GM12878 (cell line): Measurements from ENCODE around the gene ALOX12B. TPM values are rescaled to one million over a fixed set of nuclear protein-coding genes. Genes with fewer than 3 reads are reported as not detected.

Source experiments
- ATAC-seq: fragments of 200-7000 bp; cut with Tn5 transposase; 3 replicates; pipeline ENCODE4 v1.9.1; 2020; ENCODE audit warnings: mild to moderate bottlenecking, moderate library complexity
- BruUV-seq: library from RNA; stranded (reverse); fragments of 400-500 nt; replicated peaks from 2 replicates; lab custom pipeline; 2021; lab: Mats Ljungman, UMichigan
- CTCF ChIA-PET: fragments of 300-600 bp; sonication (Branson Sonifier 250); formaldehyde crosslinking; extraction: SDS; loops from one replicate; lab custom pipeline; 2021; ENCODE audit warnings: inconsistent platforms; lab: Yijun Ruan, JAX
- POLR2A ChIA-PET: fragments of 350-600 bp; formaldehyde crosslinking; extraction: SDS; loops from one replicate; lab custom pipeline; 2021; ENCODE audit warnings: inconsistent platforms; lab: Charles Lee
- RAD21 ChIA-PET: fragments of 300-600 bp; sonication (Branson Sonifier 250); formaldehyde crosslinking; loops from one replicate; lab custom pipeline; 2023; ENCODE audit warnings: antibody characterized with exemption; ENCODE audit not compliant: unreplicated experiment; lab: Charles Lee
- SMC1A ChIA-PET: fragments of 300-600 bp; sonication (Branson Sonifier 250); formaldehyde crosslinking; loops from one replicate; lab custom pipeline; 2023; ENCODE audit not compliant: unreplicated experiment, uncharacterized antibody; lab: Charles Lee
- DNase-seq: peaks from one replicate; pipeline ENCODE4 v3.0.0-alpha.2; 2011; ENCODE audit warnings: low read depth, low spot score
- FAIRE-seq: peaks from 3 replicates; lab custom pipeline; 2011; peaks lifted over from hg19 to GRCh38; lab: Jason Lieb, UNC
- H2AFZ ChIP-seq: 2 replicates; pipeline ENCODE4 v1.6.0; 2011; ENCODE audit warnings: low read depth, low read length, control low read depth; ENCODE audit not compliant: control insufficient read depth
- H3K27ac ChIP-seq: 2 replicates; pipeline ENCODE4 v1.5.1; 2011; ENCODE audit warnings: control low read depth; ENCODE audit not compliant: control insufficient read depth, insufficient read depth
- H3K27me3 ChIP-seq, 2 experiments: replicated peaks in 1 of 2; 2 replicates each; pipeline versions ENCODE4 v1.6.0 to v1.6.1; 2011; ENCODE audit warnings: low read length in 1 of 2; ENCODE audit not compliant: control insufficient read depth in 2 of 2, insufficient read depth in 2 of 2
- H3K36me3 ChIP-seq, 2 experiments: 2 replicates each; pipeline ENCODE4 v1.5.1; 2011; ENCODE audit warnings: low read length in 1 of 2; ENCODE audit not compliant: control insufficient read depth in 2 of 2, insufficient read depth in 2 of 2
- H3K4me1 ChIP-seq: 2 replicates; pipeline ENCODE4 v1.6.1; 2011; ENCODE audit warnings: mild to moderate bottlenecking, low read length, moderate library complexity, mixed read lengths; ENCODE audit not compliant: control insufficient read depth, insufficient read depth
- H3K4me2 ChIP-seq: 2 replicates; pipeline ENCODE4 v1.6.0; 2011; ENCODE audit warnings: control low read depth; ENCODE audit not compliant: control insufficient read depth, insufficient read depth
- H3K4me3 ChIP-seq: fragments of 200-600 bp; sonication (generic); 2 replicates; pipeline ENCODE4 v1.5.1; 2016
- H3K79me2 ChIP-seq: 2 replicates; pipeline ENCODE4 v1.6.0; 2011; ENCODE audit warnings: low read length; ENCODE audit not compliant: control insufficient read depth, insufficient read depth
- H3K9ac ChIP-seq: 2 replicates; pipeline ENCODE4 v1.8.0; 2011; ENCODE audit warnings: low read length, control low read depth, mixed read lengths; ENCODE audit not compliant: control insufficient read depth, insufficient read depth
- H3K9me3 ChIP-seq: replicated peaks from 3 replicates; pipeline ENCODE4 v1.5.1; 2011; ENCODE audit warnings: mild to moderate bottlenecking, low read length; ENCODE audit not compliant: control insufficient read depth, insufficient read depth
- H4K20me1 ChIP-seq: 2 replicates; pipeline ENCODE4 v1.6.0; 2011; ENCODE audit not compliant: control insufficient read depth, insufficient read depth
- BRCA1 ChIP-seq: IDR thresholded peaks from 2 replicates; pipeline ENCODE4 v1.6.1; 2011; ENCODE audit warnings: low read depth, low read length, improper control_type of control experiment
- CBX3 ChIP-seq: fragments of 200-600 bp; sonication (generic); IDR thresholded peaks from 2 replicates; pipeline ENCODE4 v1.6.1; 2016; ENCODE audit warnings: low read depth, borderline replicate concordance
- ETV6 ChIP-seq, 2 experiments: fragments of 450-650 bp in 1 of 2; IDR thresholded peaks in 1 of 2; conservative IDR thresholded peaks in 1 of 2; 2 replicates each; pipeline ENCODE4 v1.6.1; 2014; ENCODE audit warnings: antibody characterized with exemption in 1 of 2, borderline replicate concordance in 1 of 2, low read depth in 1 of 2, mild to moderate bottlenecking in 1 of 2, moderate library complexity in 1 of 2
- MEF2B ChIP-seq: fragments of 450-650 bp; IDR thresholded peaks from 2 replicates; pipeline ENCODE4 v1.6.1; 2018; ENCODE audit warnings: mild to moderate bottlenecking, moderate library complexity; ENCODE audit not compliant: partially characterized antibody, poor library complexity, severe bottlenecking
- PRDM15 ChIP-seq: fragments of 450-650 bp; formaldehyde crosslinking; IDR thresholded peaks from 2 replicates; pipeline ENCODE4 v1.4.0; 2020; ENCODE audit warnings: mild to moderate bottlenecking, moderate library complexity
- SP1 ChIP-seq: IDR thresholded peaks from one replicate; pipeline ENCODE4 v1.6.1; 2011; ENCODE audit warnings: low read depth, low read length
- YY1 ChIP-seq: IDR thresholded peaks from 2 replicates; pipeline ENCODE4 v1.6.1; 2011; ENCODE audit warnings: low read depth, mild to moderate bottlenecking, low read length
- WGBS: methylation state at CpG from one replicate; pipeline ENCODE4 v1.1.6; 2016; ENCODE audit warnings: low lambda C conversion rate; ENCODE audit not compliant: insufficient replicate concordance, insufficient coverage; ENCODE audit errors: missing lambda C conversion rate; 5-methylcytosine and 5-hydroxymethylcytosine counted together
- in situ Hi-C: fragments of 300-500 bp; cut with MboI; formaldehyde crosslinking; loops from 9 replicates; pipeline ENCODE4 v1.14.3; 2018; ENCODE audit warnings: mixed read lengths
- intact Hi-C: fragments of 100-400 bp; cut with micrococcal nuclease; formaldehyde crosslinking; loops from one replicate; pipeline ENCODE4 v1.14.2; 2022; ENCODE audit not compliant: unreplicated experiment
- polyA plus RNA-seq, 11 experiments: library from polyadenylated mRNA; depleted of rRNA in 4 of 11; unstranded in 6 of 11; stranded (reverse) in 5 of 11; fragments of >200 nt; fragmentation: Nextera tagmentation in 4 of 11; fragmentation: Illumina TruSeq in 1 of 11; extraction: Ambion mirVana in 4 of 11; extraction: Trizol in 1 of 11; gene quantifications; 1 replicate in 1 of 11; 2 replicates in 10 of 11; pipeline versions ENCODE4 v1.2.1 to v1.2.3, GENCODE V29; 2011 to 2016; ENCODE audit warnings: inconsistent platforms in 2 of 11, missing spikeins in 2 of 11, low read depth in 1 of 11
- total RNA-seq, 4 experiments: library from RNA; depleted of rRNA in 3 of 4; stranded (reverse); fragments of >200 nt in 3 of 4; fragmentation: Illumina TruSeq in 1 of 4; extraction: Trizol in 1 of 4; gene quantifications; 2 replicates each; pipeline versions ENCODE4 v1.2.1 to v1.2.3, GENCODE V29; 2013 to 2021
- TF ChIP-seq, protein P1 (sequence below), 3 experiments: IDR thresholded peaks in 2 of 3; conservative IDR thresholded peaks in 1 of 3; 2 replicates each; pipeline ENCODE4 v1.5.1; 2011; ENCODE audit warnings: low read depth in 3 of 3, low read length in 3 of 3, mild to moderate bottlenecking in 3 of 3, control low read depth in 2 of 3, moderate library complexity in 2 of 3, inconsistent platforms in 1 of 3, mixed read lengths in 1 of 3; ENCODE audit not compliant: control insufficient read depth in 2 of 3, insufficient read depth in 1 of 3; ENCODE audit errors: extremely low read depth in 1 of 3
- TF ChIP-seq, protein P2 (sequence below): IDR thresholded peaks from 2 replicates; pipeline ENCODE4 v1.6.1; 2011; ENCODE audit warnings: mild to moderate bottlenecking, low read depth, low read length, moderate library complexity; ENCODE audit not compliant: insufficient replicate concordance

The ALOX12B gene
- total and polyA plus RNA-seq, 10 of the 15 experiments (the other 5 are each of a cell fraction or from before 2014, with no cell fraction given): 0.17 to 0.54 TPM; not detected in 8

GRCh38 chr17:8071496-8071895 lies 16.0 kb downstream of the ALOX12B start:
- no TSS peak for BruUV-seq
- DNase-seq: no peak
- CTCF ChIA-PET: interaction anchor here (1.2 to 8.8 kb wide), 4 partner anchors 11 to 54 kb away, joined by 3 to 76 read pairs (median 28); no protein-coding TSS in a partner anchor

More at GRCh38 chr17:8071496-8071895, 16.0 kb downstream of the ALOX12B start:
- WGBS: 61% methylated on average over 12 of the region's 12 CpGs
- in situ Hi-C loops (loop anchor here (10.0 kb wide), 1 partner anchor 673 kb away; the partner anchor contains the start of gene CCDC42), intact Hi-C loops (loop anchor here (10.0 kb wide), 1 partner anchor 673 kb away; the partner anchor contains the start of gene CCDC42)
- no peaks in the 10 kb centered on the region for H3K9me3 ChIP-seq
- ChIA-PET POLR2A (no interaction called here), RAD21 (no interaction called here), SMC1A (interaction anchor here (0.6 to 3.5 kb wide), 2 partner anchors 11 to 93 kb away, joined by 3 to 18 read pairs; no protein-coding TSS in a partner anchor)
- H4K20me1 ChIP-seq: no peaks in the 10 kb centered on the region
- no peak overlapping the region for H3K27ac ChIP-seq
- no peaks in the 10 kb centered on the region for H3K36me3 ChIP-seq
- H3K27me3 ChIP-seq: peaks cover 8 to 20% of the 10 kb centered on the region in 2 experiments
- ATAC-seq: no peak
- no peak overlapping the region for H3K4me2 ChIP-seq
- no peaks in the 10 kb centered on the region for H3K4me1 ChIP-seq
- TF ChIP-seq BRCA1: no peak
- no peak for TF ChIP-seq CBX3
- TF ChIP-seq YY1: no peak
- TF ChIP-seq SP1: no peak
- no peak for TF ChIP-seq MEF2B
- TF ChIP-seq, protein P1, sequence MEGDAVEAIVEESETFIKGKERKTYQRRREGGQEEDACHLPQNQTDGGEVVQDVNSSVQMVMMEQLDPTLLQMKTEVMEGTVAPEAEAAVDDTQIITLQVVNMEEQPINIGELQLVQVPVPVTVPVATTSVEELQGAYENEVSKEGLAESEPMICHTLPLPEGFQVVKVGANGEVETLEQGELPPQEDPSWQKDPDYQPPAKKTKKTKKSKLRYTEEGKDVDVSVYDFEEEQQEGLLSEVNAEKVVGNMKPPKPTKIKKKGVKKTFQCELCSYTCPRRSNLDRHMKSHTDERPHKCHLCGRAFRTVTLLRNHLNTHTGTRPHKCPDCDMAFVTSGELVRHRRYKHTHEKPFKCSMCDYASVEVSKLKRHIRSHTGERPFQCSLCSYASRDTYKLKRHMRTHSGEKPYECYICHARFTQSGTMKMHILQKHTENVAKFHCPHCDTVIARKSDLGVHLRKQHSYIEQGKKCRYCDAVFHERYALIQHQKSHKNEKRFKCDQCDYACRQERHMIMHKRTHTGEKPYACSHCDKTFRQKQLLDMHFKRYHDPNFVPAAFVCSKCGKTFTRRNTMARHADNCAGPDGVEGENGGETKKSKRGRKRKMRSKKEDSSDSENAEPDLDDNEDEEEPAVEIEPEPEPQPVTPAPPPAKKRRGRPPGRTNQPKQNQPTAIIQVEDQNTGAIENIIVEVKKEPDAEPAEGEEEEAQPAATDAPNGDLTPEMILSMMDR (IDR thresholded peaks at IDR 0.05 in 2 of 3, conservative IDR thresholded peaks at IDR 0.05 in 1 of 3; ENCODE audit: control insufficient read depth in 2 of 3, extremely low read depth in 1 of 3, insufficient read depth in 1 of 3, low read depth in 3 of 3, low read length in 3 of 3): no peak
- TF ChIP-seq ETV6 (conservative IDR thresholded peaks at IDR 0.05 in 1 of 2, IDR thresholded peaks at IDR 0.05 in 1 of 2; ENCODE audit: borderline replicate concordance in 1 of 2, low read depth in 1 of 2): no peak
- no peak for TF ChIP-seq PRDM15
- TF ChIP-seq, protein P2, sequence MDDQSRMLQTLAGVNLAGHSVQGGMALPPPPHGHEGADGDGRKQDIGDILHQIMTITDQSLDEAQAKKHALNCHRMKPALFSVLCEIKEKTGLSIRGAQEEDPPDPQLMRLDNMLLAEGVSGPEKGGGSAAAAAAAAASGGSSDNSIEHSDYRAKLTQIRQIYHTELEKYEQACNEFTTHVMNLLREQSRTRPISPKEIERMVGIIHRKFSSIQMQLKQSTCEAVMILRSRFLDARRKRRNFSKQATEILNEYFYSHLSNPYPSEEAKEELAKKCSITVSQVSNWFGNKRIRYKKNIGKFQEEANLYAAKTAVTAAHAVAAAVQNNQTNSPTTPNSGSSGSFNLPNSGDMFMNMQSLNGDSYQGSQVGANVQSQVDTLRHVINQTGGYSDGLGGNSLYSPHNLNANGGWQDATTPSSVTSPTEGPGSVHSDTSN: no peak
- no peak overlapping the region for H3K9ac ChIP-seq
- no peak overlapping the region for H2AFZ ChIP-seq
- FAIRE-seq: no peak
- no peak overlapping the region for H3K4me3 ChIP-seq
- no peaks in the 10 kb centered on the region for H3K79me2 ChIP-seq
